ACHN (cell line): ENCODE results near the gene ADAMTSL5.
"Not testable (repeated sequence)": the region's sequence is repeated elsewhere in the genome, so short reads cannot be mapped to it uniquely, and the experiment has no call there.

Experiments
- DNase-seq: peaks from one replicate; pipeline ENCODE4 v3.0.0-alpha.2; 2015
- in situ Hi-C: cut with HindIII; loops from 2 replicates; pipeline ENCODE4 v1.10.0; 2017; ENCODE audit warnings: low sequenced_read_pairs, low pct_ligation_motif_present, low pct_unique_long_range_greater_than_20kb

The ADAMTSL5 gene

DNA sequence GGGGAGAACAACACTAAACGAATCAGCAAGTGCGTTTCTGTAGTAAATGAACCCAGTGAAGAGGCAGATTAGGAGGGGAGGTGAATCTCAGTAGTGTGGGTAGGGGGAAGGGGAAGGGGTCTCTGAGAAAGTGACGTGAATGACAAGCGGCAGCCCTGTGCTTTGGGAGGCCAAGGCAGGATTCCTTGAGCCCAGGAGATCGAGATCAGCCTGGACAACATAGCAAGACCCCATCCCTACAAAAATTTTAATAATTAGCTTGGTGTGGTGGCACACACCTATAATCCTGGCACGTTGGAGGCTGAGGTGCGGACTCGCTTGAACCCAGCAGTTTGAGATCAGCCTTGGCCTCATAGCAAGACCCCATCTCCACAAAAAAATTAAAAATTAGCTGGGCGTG is 19.2 kb upstream of the ADAMTSL5 start:
- no peak for DNase-seq
- in situ Hi-C loops: no loop called here

DNA sequence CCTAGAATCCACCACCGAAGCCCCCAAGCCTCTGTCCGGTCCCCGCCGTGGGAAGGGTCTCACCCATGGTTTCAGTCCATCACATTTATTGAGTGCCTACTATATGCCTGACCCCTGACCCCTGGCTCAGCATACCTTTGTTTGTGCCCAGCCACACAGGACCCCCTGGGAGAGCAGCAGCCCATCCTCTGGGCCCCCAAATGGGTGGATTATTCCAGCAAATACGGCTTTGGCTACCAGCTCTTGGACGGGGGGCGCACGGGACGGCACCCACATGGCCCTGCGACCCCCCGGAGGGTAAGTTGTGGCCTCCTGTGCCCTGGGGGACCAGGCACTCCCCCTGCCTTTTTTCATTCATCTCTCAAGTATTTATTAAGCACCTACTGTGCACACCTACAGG is 18.8 kb upstream of the ADAMTSL5 start:
- in situ Hi-C loops: no loop called here
- DNase-seq: no peak

DNA sequence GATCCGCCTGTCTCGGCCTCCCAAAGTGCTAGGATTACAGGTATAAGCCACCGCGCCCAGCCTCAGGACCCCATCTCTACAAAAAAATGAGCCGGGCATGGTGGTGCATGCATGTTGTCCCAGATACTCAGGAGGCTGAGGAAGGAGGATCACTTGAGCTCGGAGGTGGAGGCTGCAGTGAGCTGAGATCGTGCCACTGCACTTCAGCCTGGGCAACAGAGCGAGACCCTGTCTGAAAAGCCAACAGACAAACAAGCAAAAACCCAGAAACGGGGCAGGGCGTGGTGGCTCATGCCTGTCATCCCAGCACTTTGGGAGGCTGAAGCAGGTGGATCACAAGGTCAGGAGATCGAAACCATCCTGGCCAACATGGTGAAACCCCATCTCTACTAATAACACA is 18.0 kb upstream of the ADAMTSL5 start:
- in situ Hi-C loops, DNase-seq: not testable (repeated sequence)

DNA sequence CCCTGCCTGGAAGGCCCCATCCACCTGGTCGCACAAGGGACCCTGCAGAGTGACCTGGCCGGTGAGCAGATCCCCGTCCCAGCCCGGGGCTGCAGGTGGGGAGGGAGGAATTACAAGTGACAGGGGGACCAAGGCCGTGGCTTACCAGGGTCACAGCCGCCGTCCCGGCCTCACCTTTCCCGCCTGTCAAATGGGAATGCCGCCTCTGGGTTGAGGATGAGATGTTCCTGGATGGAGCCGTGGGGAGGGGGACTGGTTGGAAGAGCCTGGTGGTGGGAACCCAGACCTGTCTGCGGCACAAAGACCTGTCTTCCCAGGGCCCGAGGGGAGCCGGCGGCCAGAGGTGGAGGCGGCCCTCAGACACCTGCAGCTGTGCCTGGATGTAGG is 16.6 kb upstream of the ADAMTSL5 start:
- in situ Hi-C loops: no loop called here
- DNase-seq: no peak

DNA sequence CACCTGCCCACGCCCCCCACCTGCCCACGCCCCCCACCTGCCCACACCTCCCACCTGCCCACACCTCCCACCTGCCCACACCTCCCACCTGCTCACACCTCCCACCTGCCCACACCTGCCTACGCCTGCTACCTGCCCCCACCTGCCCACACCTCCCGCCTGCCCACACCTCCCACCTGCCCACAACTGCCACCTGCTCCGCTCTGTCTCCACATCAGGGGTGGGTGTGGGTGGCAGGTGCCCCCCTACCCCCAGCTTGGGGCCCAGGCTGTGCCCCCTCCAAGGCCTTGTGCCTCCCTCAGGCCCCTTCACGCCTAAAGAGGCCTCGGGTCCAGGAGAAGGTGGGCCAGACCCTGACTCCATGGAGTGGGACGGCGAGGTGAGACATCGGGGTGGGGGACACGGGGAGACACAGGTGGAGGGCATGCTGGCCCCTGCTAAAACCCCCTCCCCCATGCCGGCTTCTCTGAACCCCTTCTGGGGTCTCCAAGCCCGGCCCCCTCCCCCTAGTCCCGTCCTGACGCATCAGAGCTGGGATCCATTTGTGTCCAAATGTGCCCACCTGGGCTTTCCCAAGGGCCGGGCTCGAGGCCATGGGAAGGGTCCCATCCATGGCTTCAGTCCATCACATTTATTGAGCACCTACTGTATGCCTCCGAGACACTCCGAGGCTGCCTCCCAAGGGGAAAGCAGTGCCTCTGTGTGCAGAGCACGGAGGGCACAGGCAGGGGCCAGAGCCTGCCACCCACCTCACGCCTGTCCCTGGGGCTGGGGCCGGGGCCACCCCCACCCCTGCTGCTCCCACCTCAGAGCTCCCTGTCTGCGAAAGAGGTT is 16.0 kb upstream of the ADAMTSL5 start:
- no peak for DNase-seq
- in situ Hi-C loops: no loop called here

DNA sequence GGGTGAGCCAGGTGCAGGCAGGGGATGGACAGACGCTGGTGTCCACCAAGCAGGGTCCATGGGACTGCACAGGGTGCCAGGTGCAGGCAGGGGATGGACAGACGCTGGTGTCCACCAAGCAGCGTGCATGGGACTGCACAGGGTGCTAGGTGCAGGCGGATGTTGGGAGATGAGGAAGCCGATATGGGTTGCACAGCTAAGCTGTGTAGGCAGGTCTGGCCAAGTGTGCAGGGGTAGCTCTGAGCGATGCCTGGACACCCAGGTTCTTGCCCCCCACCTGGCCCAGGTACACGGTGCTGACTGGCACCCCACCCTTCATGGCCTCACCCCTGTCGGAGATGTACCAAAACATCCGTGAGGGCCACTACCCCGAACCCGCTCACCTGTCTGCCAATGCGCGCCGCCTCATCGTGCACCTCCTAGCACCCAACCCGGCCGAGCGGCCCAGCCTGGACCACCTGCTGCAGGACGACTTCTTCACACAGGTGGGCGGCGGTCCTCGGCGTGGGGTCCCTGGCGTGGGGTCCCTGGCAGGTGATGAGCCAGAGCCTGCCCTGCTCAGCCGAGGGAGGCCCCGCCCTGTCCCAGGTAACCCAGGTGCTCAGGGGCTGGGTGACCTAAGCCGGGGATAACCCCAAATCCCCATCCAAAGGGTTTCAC is 15.0 kb upstream of the ADAMTSL5 start:
- in situ Hi-C loops: no loop called here

DNA sequence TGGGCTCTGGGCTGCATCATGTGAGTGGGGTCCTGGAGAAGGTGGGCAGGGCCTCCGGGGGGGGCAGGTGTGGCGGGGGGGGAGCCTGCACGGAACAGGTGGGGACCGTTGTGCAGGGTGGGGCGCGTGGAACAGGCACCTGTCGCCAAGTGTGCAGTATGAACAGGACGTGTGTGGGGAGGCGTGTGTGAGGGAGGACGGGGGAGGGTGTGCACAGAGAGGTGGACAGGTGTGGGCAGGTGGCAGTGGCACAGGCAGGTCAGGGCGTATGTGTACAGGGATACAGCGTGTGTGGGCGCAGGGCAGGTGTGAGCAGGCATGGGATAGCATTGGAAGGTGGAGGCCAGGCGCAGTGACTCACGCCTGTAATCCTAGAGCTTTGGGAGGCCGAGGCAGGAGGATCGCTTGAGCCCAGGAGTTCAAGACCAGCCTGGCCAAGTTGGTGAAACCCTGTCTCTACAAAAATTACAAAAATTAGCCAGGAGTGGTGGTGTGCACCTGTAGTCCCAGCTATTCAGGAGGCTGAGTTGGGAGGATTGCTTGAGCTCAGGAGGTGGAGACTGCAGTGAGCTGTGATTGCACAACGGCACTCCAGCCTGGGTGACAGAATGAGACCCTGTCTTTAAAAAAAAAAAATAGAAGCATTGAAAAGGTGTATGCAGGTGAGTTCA is 14.3 kb upstream of the ADAMTSL5 start:
- DNase-seq: no peak
- in situ Hi-C loops: no loop called here

More for the DNA sequence above, 15.0 kb upstream of the ADAMTSL5 start:
- no peak for DNase-seq

DNA sequence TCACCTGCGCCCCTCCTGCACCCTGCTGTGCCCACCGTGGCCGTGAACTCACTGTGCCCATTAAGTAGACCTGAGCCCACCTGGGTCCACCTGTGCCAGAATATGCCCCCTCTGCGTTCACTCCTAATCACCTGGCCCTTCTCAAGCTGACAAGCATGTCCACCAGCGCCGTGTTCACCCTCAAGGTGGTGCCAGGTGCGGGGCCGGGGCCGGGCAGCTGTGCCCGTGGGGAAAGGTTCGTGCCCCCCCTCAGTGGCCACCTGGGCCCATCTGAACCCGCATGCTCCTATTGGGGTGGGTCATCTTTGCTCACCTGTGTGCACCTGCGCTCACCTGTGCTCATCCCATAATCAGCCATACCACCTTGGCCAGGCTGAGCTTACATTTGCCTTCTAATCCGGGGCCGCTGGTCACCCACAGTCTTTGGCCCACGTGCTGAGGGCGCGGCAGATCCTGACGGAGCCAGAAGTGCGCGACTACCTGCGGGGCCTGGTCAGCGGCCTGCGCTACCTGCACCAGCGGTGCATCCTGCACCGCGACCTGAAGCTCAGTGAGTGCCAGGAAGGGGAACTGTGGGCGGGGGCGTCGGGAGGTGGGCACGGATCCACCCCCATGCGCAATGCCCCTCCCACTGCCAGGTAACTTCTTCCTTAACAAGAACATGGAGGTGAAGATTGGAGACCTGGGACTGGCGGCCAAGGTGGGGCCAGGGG is 13.4 kb upstream of the ADAMTSL5 start:
- in situ Hi-C loops: no loop called here
- no peak for DNase-seq

DNA sequence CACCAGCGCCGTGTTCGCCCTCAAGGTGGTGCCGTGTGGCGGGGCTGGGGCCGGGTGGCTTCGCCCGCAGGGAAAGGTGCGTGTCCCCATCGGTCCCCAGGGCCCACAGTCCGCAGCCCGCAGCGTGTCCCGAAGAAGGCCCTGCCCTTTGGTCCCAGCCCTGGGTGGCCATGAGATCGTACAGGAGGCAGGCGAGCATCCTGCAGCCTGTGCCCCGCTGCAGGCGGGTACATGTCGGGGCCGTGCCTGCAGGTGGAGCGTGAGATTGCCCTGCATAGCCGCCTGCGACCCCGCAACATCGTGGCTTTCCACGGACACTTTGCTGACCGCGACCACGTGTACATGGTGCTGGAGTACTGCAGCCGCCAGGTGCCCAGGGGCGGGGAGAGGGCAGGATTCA is 12.5 kb upstream of the ADAMTSL5 start:
- DNase-seq: no peak
- in situ Hi-C loops: no loop called here

DNA sequence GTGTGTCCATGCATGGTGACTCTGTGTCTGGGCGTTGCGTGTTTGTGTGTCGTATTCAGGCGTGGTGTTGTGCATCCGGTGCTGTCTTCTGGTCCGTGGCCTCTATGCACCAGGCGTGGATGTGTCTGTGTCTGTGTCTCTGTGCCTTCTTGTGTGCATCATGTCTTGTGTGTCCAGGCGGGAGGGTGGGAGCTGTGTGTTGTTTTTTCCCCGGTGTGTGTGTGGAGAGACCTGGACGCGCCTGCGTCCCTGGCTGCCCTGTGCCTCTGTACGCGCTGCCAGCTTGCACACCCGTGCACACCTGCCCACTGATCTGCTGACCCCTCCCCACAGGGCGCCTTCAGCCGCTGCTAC is 12.1 kb upstream of the ADAMTSL5 start:
- DNase-seq: no peak
- in situ Hi-C loops: no loop called here

DNA sequence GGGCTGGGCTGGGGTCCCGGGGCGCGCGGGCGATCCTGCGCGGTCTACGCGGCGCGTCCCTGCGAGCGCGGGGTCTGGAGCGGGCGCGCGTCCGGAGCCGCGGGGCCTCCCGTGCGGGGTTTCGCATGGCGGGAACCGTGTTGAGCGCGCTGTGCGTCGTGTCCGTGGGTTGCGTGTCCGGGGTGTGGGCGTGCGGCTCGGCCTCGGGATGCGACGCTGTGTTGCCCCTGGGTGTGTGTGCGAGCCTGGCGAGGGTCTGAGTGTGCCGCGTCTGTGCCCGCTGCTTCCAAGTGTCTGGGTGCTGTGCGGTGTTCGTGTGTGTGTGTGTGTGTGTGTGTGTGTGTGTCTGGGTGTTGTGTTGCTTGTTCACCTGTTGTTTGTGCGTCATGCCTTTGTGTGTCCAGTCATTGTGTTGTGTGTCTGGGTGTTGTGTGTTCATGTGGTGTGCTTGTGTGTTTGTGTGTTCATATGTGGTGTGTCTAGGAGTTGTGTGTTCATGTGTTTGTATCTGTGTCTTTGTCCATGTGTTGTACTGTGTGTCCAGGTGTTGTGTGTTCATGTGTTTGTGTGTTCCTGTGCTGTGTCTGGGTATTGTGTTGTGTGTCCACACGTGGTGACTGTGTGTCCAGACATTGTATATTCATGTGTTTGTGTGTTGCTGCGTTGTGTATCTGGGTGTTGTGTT is 11.6 kb upstream of the ADAMTSL5 start:
- in situ Hi-C loops: no loop called here
- no peak for DNase-seq

DNA sequence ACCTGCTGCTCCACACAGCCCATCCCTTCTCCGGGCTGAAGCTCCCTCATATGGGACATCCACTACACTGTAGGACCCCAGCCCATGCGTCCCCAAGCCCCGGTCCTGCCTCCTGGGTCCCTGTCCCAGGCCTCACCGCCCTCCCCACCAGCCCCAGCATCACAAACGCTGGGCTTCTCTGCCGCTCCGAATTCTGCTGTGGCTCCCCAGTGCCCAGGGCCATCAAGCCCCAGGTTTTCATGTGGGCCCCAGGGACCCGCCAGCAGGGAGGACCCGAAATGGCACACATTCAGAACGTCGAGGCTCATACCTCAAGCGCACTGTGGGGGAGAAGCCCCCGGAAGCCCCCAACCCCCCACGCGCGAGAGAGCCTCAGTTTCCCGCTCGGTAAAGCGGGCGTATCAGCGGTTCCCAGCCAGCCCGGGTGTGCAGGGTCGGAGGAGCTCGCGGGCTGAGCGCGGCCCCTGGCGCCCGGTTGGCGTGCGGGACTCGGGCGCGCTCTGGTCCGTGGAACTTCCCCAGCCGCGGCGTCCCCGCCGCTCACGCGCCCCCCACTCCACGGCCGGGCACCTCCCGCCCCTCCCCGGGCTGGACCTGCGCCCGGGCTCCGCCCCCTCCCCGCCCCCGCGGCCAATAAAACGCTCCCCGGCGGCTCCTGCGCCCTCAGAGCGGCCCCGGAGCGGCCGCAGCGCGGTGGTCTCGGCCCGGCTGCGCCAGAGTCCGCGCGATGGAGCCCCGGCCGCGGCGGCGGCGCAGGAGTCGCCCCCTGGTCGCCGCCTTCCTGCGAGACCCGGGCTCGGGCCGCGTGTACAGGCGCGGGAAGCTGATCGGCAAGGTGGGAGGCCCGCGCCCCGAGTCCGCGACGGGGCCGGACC is 10.8 kb upstream of the ADAMTSL5 start, which contains the start of gene PLK5:
TSS of gene PLK5 (plus strand) at position 666 of the 875 bp plus-strand sequence. CDS start 2,920 bp downstream, outside the sequence.
- no peak for DNase-seq
- in situ Hi-C loops: no loop called here

DNA sequence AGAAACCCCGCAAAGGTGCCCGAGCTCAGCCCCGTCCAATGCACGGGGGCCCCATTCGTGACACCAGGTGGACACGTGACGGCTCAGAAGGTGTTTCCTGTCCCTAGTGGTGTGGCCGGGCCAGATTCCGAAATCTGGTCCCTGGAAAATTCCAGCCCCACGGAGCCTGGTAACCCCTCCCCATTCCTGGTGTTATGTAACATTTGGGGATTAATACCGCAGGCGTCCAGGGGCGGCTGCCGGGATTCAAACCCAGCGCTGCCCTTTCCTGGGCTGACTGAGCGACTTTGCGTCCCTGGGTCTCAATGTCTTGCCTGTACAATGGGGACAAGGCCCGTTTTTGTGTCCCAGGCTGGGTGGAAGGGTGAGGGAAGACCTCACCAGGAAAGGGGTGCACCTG is 10.0 kb upstream of the ADAMTSL5 start:
- no peak for DNase-seq
- in situ Hi-C loops: no loop called here

DNA sequence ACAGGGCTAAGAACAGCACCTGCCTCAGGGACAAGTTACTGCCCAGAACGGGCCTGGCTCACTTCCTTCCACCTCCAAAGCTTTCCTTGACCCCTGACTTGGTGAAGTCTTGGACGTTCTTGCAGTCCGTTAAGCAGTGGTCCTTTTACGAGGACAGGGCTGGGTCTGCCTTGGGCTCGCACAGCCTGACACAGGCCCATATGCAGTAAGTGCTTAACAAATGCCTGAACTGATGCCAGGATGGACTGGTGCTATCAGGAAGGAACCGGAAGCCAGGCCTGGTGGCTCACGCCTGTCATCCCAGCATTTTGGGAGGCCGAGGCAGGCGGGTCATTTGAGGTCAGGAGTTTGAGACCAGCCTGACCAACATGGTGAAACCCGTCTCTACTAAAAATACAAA is 9.2 kb upstream of the ADAMTSL5 start:
- DNase-seq: no peak
- in situ Hi-C loops: no loop called here

DNA sequence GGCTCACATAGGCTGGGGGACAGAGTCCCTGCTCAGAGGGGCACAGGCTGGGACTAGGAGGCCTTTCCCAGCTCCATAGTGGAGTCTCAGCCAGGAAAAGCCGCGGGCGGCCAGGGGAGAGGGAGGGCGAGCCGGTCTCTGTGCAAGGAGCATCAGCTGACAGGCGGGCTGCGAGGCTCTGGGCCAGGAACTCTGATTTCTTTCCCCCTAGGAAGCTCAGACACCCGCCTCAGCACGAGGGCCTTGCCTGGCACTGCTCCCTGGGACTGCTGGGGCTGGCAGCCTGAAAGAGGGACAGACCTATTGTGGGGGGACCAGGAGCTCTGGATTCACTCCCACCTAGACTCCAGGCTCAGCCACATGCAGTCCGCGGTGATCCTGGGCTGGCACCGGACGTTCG is 8.8 kb upstream of the ADAMTSL5 start:
- in situ Hi-C loops: no loop called here
- no peak for DNase-seq

DNA sequence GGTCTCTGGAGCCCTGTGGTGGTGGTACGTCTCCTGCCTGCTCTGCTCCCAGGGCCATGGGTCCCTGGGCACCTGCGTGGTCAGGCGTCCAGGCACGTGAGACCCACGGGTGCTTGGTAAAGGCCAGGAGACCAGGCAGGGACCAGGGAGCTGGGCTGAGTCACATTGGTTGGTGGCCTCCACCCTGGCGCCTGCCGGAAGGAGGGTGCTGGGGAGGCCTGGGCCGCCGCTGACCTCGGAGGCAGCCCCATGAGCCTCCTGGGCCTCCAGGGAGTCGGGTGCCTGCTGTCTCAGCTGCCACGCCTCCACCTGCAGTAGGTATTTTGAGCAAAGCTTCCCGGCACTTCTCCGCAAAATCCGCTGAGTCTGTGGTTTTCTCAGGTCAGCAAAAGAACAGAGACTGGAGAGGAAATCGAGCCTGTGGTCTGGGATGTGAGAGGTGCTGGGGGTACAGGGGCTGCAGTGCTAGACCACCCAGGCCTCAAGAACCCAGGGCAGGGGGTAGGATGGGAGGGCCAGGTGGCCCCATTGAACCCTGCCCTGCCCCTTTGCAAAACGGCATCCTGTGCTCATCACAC is 7.5 kb upstream of the ADAMTSL5 start:
- DNase-seq: no peak
- in situ Hi-C loops: no loop called here

DNA sequence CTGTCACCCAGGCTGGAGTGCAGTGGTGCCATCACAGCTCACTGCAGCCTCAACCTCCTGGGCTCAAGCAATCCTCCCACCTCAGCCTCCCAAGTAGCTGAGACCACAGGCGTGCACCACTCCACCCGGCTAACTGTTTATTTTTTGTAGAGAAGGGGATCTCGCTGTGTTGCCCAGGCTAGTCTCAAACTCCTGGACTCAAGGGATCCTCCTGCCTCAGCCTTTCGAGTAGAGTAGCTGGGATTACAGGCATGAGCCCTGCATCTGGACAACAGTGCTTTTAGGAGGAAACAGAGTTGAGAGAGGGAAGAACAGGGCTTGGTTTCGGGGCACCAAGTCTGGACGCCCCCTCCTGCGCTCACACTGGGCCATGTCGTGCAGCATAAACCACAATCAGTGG is 7.0 kb upstream of the ADAMTSL5 start:
- DNase-seq, in situ Hi-C loops: not testable (repeated sequence)
